Tibial nerve (tissue), 4 donors: ENCODE results near the gene MMP25. TPM values are rescaled to one million over a fixed set of nuclear protein-coding genes. Genes with fewer than 3 reads are reported as not detected.
A peak's percentile ranks its signal among the peaks of the same experiment; 100 is the strongest.

Experiments used
- DNase-seq, 2 donors: peaks; one replicate each; pipeline ENCODE4 v3.0.0-alpha.2; 2019; ENCODE audit warnings: low spot score in 2 of 2
- H3K27ac ChIP-seq, 4 donors: fragments of 200-600 bp; sonication (generic) in 3 of 4; one replicate each; pipeline ENCODE4 v1.5.1; 2017 to 2019; ENCODE audit warnings: mild to moderate bottlenecking in 1 of 4
- H3K27me3 ChIP-seq, 2 donors: fragments of 200-600 bp; sonication (generic) in 1 of 2; one replicate each; pipeline versions ENCODE4 v1.5.1 to v1.6.0; 2017 to 2019
- H3K36me3 ChIP-seq, 3 donors: fragments of 200-600 bp; sonication (generic); one replicate each; pipeline ENCODE4 v1.5.1; 2018 to 2019
- H3K4me1 ChIP-seq, 4 donors: fragments of 200-600 bp; sonication (generic) in 3 of 4; one replicate each; pipeline ENCODE4 v1.5.1; 2017 to 2019
- H3K4me3 ChIP-seq, 4 donors: fragments of 200-600 bp; sonication (generic) in 3 of 4; one replicate each; pipeline ENCODE4 v1.5.1; 2017 to 2019; ENCODE audit warnings: mild to moderate bottlenecking in 1 of 4, moderate library complexity in 1 of 4
- H3K9me3 ChIP-seq, 4 donors: fragments of 200-600 bp; sonication (generic) in 3 of 4; one replicate each; pipeline ENCODE4 v1.5.1; 2017 to 2019
- EP300 ChIP-seq, 2 donors: sonication (generic); formaldehyde crosslinking; IDR thresholded peaks; one replicate each; pipeline ENCODE4 v1.6.1; 2017; ENCODE audit warnings: antibody characterized with exemption in 2 of 2, mild to moderate bottlenecking in 1 of 2
- POLR2A ChIP-seq, 2 donors: fragments of 450-650 bp; IDR thresholded peaks; one replicate each; pipeline ENCODE4 v1.6.1; 2017; ENCODE audit warnings: antibody characterized with exemption in 2 of 2, mild to moderate bottlenecking in 2 of 2, moderate library complexity in 2 of 2
- WGBS, 2 donors: methylation state at CpG; one replicate each; pipeline ENCODE4 v1.1.5; 2018; 5-methylcytosine and 5-hydroxymethylcytosine counted together
- total RNA-seq, 4 donors: library from RNA; depleted of rRNA; stranded (reverse); fragments of >200 nt; gene quantifications; one replicate each; pipeline ENCODE4 v1.1.0, GENCODE V29; 2016
- TF ChIP-seq, protein P1 (sequence below), 5 experiments: fragments of 200-600 bp in 3 of 5; fragments of 450-650 bp in 2 of 5; sonication (generic) in 3 of 5; IDR thresholded peaks; one replicate each; pipeline ENCODE4 v1.5.1; 2016 to 2019; ENCODE audit warnings: antibody characterized with exemption in 5 of 5, mild to moderate bottlenecking in 3 of 5, moderate library complexity in 2 of 5

Gene MMP25
- total RNA-seq, 4 donors from 2014 or later: under 0.01 to 0.42 TPM; not detected in 2

- Histone ChIP-seq H3K4me3 (no peak overlapping the region), H3K9me3 (no peaks in the 10 kb centered on the region), H3K27ac (no peak overlapping the region), H3K27me3 (no peaks in the 10 kb centered on the region), H3K36me3 (peaks cover 0 to 13% (median 0%) of the 10 kb centered on the region in 3 donors), H3K4me1 (peaks cover 0 to 19% (median 14%) of the 10 kb centered on the region in 4 donors)
- 84 to 88% methylated on average over 13 to 18 of the region's 19 CpGs for WGBS, 2 donors
- no peak for DNase-seq
- TF ChIP-seq, protein P1, sequence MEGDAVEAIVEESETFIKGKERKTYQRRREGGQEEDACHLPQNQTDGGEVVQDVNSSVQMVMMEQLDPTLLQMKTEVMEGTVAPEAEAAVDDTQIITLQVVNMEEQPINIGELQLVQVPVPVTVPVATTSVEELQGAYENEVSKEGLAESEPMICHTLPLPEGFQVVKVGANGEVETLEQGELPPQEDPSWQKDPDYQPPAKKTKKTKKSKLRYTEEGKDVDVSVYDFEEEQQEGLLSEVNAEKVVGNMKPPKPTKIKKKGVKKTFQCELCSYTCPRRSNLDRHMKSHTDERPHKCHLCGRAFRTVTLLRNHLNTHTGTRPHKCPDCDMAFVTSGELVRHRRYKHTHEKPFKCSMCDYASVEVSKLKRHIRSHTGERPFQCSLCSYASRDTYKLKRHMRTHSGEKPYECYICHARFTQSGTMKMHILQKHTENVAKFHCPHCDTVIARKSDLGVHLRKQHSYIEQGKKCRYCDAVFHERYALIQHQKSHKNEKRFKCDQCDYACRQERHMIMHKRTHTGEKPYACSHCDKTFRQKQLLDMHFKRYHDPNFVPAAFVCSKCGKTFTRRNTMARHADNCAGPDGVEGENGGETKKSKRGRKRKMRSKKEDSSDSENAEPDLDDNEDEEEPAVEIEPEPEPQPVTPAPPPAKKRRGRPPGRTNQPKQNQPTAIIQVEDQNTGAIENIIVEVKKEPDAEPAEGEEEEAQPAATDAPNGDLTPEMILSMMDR (IDR thresholded peaks at IDR 0.05): no peak
- TF ChIP-seq EP300 (IDR thresholded peaks at IDR 0.05): no peak
- no peak for TF ChIP-seq POLR2A (IDR thresholded peaks at IDR 0.05)
These were observed 10.2 kb downstream of the MMP25 start for GRCh38 chr16:3056336-3057180.

DNA sequence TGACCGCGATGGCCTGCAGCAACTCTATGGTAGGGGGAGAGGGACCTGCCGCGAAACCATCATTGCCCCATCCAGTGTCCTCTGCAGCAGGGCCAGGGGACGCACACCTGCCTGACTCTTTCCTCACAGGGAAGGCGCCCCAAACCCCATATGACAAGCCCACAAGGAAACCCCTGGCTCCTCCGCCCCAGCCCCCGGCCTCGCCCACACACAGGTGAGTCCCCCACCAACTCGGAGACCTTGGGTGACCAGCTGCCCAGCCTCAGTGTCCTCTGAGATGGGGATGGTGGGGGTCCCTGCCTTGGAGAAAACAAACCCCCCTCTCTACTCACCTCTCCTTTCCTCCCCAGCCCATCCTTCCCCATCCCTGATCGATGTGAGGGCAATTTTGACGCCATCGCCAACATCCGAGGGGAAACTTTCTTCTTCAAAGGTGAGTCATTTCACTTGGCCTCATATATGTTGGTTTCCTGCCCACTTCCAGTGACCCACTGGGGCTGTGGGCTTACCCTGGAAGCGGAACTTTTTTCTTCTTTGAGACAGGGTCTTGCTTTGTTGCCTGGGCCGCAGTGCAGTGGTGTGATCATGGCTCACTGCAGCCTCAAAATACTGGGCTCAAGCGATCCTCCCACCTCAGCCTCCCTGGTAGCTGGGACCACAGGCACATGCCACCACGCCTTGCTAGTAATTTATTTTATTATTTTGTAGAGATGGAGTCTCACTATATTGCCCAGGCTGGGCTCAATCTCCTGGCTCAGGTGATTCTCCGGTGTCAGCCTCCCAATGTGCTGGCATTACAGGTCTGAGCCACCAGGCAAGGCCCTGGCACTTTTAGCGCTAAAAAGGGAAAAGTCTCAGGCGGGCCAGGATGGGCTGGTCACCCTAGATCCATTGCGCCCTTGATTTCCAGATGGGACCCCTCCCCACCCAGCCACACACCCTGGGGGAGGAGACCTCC lies 11.1 kb downstream of the MMP25 start:
- Histone ChIP-seq H3K4me3 (no peak overlapping the region), H3K36me3 (peaks cover 0 to 13% (median 0%) of the 10 kb centered on the region in 3 donors), H3K27ac (peak overlapping the region in 1 of 4 donors; percentile 88), H3K9me3 (no peaks in the 10 kb centered on the region), H3K4me1 (peaks cover 0 to 19% (median 14%) of the 10 kb centered on the region in 4 donors), H3K27me3 (no peaks in the 10 kb centered on the region)
- DNase-seq: no peak
- 92 to 93% methylated on average over 21 of the region's 22 CpGs for WGBS, 2 donors
- TF ChIP-seq POLR2A (IDR thresholded peaks at IDR 0.05): no peak
- TF ChIP-seq EP300 (IDR thresholded peaks at IDR 0.05): no peak
- TF ChIP-seq, protein P1 (IDR thresholded peaks at IDR 0.05): no peak

GRCh38 chr16:3058139-3059030 lies 12.0 kb downstream of the MMP25 start:
- 9 to 29% methylated on average over 27 to 61 of the region's 77 CpGs for WGBS, 2 donors
- Histone ChIP-seq H3K27me3 (no peaks in the 10 kb centered on the region), H3K27ac (peak overlapping the region; percentile 35 to 88 (median 58)), H3K4me1 (peaks cover 0 to 19% (median 14%) of the 10 kb centered on the region in 4 donors), H3K36me3 (peaks cover 0 to 13% (median 0%) of the 10 kb centered on the region in 3 donors), H3K4me3 (peak overlapping the region; percentile 69 to 93 (median 74)), H3K9me3 (no peaks in the 10 kb centered on the region)
- peak in 1 of 2 donors; percentile 20 for DNase-seq
- TF ChIP-seq POLR2A (IDR thresholded peaks at IDR 0.05) (no peak), EP300 (IDR thresholded peaks at IDR 0.05) (no peak)
- TF ChIP-seq, protein P1 (IDR thresholded peaks at IDR 0.05): no peak

DNA sequence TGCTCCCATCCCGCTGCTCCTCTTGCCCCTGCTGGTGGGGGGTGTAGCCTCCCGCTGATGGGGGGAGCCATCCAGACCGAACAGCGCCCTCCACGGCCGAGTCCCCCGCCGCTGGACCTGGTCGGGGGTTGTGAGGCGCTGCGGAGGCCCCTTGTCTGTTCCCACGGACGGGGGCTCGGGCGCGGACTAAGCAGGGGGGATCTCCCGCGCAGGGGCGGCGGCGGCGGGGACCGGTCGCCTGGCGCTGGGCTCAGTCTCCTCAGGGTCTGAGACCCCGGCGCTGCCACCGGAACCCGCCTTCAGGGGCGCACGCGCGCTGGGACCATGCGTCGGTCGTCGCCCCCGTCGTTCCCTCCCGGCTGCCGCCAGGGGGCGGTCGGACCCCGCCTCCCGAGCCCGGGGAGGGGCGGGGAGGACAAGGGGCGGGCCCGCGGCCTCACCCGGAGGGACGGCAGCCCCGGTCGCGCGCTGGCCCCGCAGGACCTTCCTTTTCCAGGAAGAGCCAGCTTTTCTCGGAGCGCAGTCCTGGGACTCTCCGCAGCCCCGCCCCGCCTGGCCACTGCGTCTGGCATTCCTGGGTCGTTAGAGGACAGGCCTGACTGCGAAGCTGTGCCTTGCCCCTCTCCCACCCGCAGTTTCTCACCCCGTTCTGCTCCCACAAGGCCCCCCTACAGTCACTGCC lies 12.8 kb downstream of the MMP25 start:
- Histone ChIP-seq H3K4me3 (peak overlapping the region; percentile 69 to 93 (median 74)), H3K4me1 (peaks cover 0 to 19% (median 14%) of the 10 kb centered on the region in 4 donors), H3K9me3 (no peaks in the 10 kb centered on the region), H3K27me3 (no peaks in the 10 kb centered on the region), H3K27ac (peak overlapping the region; percentile 37 to 88 (median 59)), H3K36me3 (peaks cover 0 to 8% (median 0%) of the 10 kb centered on the region in 3 donors)
- TF ChIP-seq EP300 (IDR thresholded peaks at IDR 0.05) (peak in 1 of 2 donors; percentile 45), POLR2A (IDR thresholded peaks at IDR 0.05) (peak in 1 of 2 donors; percentile 28)
- TF ChIP-seq, protein P1 (IDR thresholded peaks at IDR 0.05): peak; percentile 96 to 99 (median 99)
- peak; percentile 42 to 58 for DNase-seq
- WGBS, 2 donors: 1 to 2% methylated on average over 41 to 65 of the region's 67 CpGs
